ENCODE measurements around the gene SV2C. TPM values are rescaled to one million over a fixed set of nuclear protein-coding genes. Genes with fewer than 3 reads are reported as not detected.

Gene SV2C
- total RNA-seq, 2 donors from 2014 or later: 0.20 to 0.35 TPM

DNA sequence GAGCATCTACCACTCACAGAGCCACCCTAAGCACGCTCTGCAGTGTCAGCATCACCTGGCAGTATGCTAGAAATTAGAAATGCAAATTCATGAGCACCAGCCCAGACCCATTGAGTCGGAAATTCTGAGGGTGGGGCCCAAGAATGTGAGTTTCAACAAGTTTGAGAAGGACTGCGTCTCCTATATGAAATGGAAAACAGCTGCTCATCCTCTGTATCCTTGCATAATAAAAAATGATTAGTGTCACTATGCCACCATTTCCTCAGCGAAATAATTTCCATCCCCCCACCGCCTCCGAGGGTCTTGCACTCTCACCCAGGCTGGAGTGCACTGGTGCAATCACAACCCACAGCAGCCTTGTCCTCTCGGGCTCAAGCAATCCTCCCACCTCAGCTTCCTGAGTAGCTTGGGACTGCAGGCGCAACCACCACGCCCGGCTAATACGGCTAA, 318.6 kb downstream of the SV2C start:
- H3K4me3 ChIP-seq: peak overlapping the region; percentile 83
- peak overlapping the region in 1 of 2 donors; percentile 80 for H3K9ac ChIP-seq (ENCODE audit: low read depth in 2 of 2, low read length in 2 of 2)
- no peak for TF ChIP-seq CTCF (IDR thresholded peaks at IDR 0.05)
- no peaks in the 10 kb centered on the region for H3K9me3 ChIP-seq
- H3K36me3 ChIP-seq: no peaks in the 10 kb centered on the region
- intact Hi-C loops (cut with DNase I): loop anchor here (2.0 kb wide), 1 partner anchor 143 kb away; no protein-coding TSS in a partner anchor
- H3K27me3 ChIP-seq: no peaks in the 10 kb centered on the region
- no peaks in the 10 kb centered on the region for H3K4me1 ChIP-seq
- H3K27ac ChIP-seq: peak overlapping the region; percentile 80
- no peak for DNase-seq

DNA sequence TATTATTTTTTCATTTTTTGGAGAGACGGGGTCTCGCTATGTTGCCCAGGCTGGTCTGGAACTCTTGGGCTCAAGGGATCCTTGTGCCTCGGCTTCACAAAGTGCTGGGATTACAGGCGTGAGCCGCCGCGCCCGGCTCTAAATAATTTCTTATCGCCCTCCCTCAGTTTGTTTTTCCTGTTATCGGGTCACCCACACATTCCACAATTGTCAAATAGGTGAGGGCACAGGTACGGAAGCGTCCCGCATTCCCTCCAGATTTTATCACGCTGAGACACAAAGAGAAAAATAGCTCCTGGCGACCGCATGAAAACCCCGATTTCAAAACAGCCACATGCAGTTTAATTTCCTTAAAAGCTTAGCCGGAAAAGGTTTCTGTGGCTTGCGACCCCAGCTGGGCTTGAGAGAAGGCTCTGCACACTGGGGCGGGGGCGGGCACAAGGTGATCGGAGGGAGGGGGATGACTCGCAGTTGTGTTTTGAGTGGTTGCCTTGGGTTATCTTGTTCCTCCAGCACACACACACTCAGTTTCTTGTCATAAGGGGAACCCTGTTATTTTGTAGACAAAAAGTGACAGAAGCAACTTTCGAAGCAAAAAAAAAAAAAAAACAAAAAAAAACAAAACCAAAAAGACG, 319.2 kb downstream of the SV2C start:
- intact Hi-C loops (cut with DNase I): loop anchor here (2.0 kb wide), 1 partner anchor 142 kb away; no protein-coding TSS in a partner anchor
- no peak for TF ChIP-seq CTCF (IDR thresholded peaks at IDR 0.05)
- Histone ChIP-seq H3K4me3 (peak overlapping the region; percentile 83), H3K4me1 (no peaks in the 10 kb centered on the region), H3K27ac (peak overlapping the region; percentile 80), H3K36me3 (no peaks in the 10 kb centered on the region), H3K27me3 (no peaks in the 10 kb centered on the region), H3K9ac (ENCODE audit: low read depth in 2 of 2, low read length in 2 of 2) (peak overlapping the region; percentile 60 to 80), H3K9me3 (no peaks in the 10 kb centered on the region)
- peak; percentile 53 for DNase-seq

DNA sequence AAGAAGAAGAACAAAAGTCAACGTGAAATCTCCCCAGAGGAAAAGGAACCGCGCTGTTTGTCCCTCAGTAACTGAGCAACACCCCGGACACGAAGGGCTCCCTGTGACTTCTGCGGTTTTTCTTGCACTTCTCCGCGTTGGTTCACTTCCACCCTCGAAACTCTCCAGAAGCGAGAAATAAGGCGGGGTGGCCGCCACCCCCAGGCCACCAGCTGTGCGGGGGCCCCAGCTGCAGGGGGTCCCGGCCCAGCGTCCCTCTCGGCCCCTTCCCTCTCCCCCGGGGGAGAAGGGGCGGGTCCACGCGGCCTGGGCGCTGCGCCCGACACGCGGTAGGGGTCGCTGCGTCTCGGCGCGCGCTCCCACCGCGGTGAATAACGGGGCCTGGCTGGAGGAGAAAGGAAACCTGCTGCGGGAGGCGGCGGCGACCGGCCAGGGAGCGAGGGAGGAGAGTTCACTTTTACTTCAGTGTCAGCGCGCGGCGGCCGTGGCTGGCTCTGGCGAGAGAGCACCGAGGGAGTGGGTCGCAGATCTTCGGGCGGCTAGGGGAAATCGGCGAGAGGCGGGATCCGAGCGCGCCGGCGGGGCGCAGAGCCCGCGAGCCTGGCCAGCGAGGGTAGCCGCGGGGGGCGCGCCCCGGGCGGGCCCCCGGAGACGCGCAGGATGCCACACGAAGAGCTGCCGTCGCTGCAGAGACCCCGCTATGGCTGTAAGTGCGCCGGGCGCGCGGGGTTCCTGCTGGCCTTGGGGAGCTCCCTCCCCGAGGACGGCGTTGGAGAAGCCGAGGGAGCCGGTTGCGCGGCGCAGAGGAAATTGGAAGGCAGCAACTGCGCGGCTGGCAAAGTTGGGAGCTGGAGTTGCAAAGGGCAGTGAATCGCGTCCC, 319.9 kb downstream of the SV2C start, which contains the start of gene IQGAP2:
IQGAP2 (plus strand) TSS at position 400 of the 880 bp plus-strand sequence; CDS start at position 661, 261 bp downstream.
- peak; percentile 81 for DNase-seq
- Histone ChIP-seq H3K27me3 (no peaks in the 10 kb centered on the region), H3K4me1 (no peaks in the 10 kb centered on the region), H3K4me3 (peak within 1 kb of the TSS; percentile 83), H3K9me3 (no peaks in the 10 kb centered on the region), H3K36me3 (no peaks in the 10 kb centered on the region), H3K27ac (peak within 1 kb of the TSS; percentile 80), H3K9ac (ENCODE audit: low read depth in 2 of 2, low read length in 2 of 2) (peak within 1 kb of the TSS; percentile 80 to 83)
- intact Hi-C loops (cut with DNase I): loop anchor here (2.0 kb wide), 1 partner anchor 142 kb away; no protein-coding TSS in a partner anchor
- TF ChIP-seq CTCF (IDR thresholded peaks at IDR 0.05): peak; percentile 87
